HEK293T (cell line): ENCODE data around the gene DIPK1C.

Experiments
- FOXM1 ChIP-seq: fragments of 450-650 bp; IDR thresholded peaks from 2 replicates; pipeline ENCODE4 v1.6.1; 2017; ENCODE audit warnings: mild to moderate bottlenecking, borderline replicate concordance
- LEF1 ChIP-seq: fragments of 450-650 bp; IDR thresholded peaks from 2 replicates; pipeline ENCODE4 v1.6.1; 2017; ENCODE audit warnings: mild to moderate bottlenecking, borderline replicate concordance
- PKNOX1 ChIP-seq: fragments of 450-650 bp; IDR thresholded peaks from 2 replicates; pipeline ENCODE4 v1.6.1; 2016
- SUZ12 ChIP-seq: fragments of 450-650 bp; IDR thresholded peaks from 2 replicates; pipeline ENCODE4 v1.6.1; 2016; ENCODE audit warnings: mild to moderate bottlenecking

GRCh38 chr18:74456017-74456348 lies 1.1 kb downstream of the DIPK1C start:
- TF ChIP-seq PKNOX1: no peak
- no peak for TF ChIP-seq LEF1
- TF ChIP-seq SUZ12: no peak
- TF ChIP-seq FOXM1: no peak
